ENCODE measurements around the gene CELSR1.

Gene CELSR1

DNA sequence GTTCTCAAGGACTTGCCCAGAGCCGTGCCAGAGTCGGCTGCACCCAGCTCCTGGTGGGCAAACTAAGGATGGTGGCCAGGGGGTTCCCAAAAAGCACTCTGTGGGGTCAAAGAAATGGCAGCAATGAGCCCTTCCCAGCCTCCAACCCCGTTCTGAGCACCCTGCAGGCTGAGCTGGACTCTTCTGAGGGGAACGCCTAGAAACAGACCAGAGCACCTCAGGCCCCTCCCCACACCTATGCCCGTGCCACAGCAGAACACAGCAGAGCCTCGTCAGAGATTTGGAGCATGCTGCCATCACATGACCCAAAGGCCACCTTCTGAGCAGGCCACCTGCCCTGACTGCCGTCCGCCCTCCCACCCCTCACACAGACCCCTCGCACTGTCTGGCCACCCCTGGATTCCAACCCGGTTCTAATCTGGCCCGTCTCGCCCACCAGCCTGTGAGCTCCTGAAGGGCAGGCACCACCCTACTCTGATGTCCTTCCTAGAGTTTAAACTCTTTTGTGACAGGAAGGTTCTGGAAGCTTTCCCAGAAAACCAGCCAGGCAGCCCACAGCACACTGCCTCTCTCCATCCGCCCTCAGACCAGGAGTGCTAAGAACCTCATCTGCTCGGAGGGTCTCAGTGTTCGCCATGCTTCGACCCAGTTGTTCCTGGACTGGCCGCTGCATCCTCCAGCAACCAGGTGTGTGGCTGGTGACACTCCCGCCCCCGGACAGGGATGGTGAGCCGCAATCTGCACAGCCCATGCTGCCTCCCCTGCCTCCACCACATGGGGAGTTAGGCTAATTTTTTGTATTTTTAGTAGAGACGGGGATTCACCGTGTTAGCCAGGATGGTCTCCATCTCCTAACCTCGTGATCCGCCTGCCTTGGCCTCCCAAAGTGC, 97.6 kb downstream of the CELSR1 start:
- DNase-seq: no peak

DNA sequence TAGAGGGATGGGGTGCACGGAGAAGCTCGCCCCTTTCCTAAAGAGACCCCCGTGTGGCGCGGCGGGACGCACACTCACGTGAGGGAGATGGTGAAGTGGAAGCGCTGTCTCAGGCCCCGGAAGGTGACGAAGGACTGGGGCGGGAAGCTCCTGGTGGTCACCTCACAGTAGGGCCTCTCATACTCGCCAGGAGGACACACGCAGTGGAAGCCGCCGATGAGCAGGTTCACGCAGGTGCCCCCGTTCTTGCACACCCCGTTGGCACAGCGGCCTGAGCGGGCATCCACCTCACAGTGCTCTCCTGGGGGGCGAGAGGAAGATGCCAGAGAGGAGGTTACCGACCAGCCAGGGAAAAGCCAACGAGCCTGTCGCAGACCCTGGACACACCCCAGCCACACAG, 98.3 kb downstream of the CELSR1 start:
- DNase-seq: no peak

DNA sequence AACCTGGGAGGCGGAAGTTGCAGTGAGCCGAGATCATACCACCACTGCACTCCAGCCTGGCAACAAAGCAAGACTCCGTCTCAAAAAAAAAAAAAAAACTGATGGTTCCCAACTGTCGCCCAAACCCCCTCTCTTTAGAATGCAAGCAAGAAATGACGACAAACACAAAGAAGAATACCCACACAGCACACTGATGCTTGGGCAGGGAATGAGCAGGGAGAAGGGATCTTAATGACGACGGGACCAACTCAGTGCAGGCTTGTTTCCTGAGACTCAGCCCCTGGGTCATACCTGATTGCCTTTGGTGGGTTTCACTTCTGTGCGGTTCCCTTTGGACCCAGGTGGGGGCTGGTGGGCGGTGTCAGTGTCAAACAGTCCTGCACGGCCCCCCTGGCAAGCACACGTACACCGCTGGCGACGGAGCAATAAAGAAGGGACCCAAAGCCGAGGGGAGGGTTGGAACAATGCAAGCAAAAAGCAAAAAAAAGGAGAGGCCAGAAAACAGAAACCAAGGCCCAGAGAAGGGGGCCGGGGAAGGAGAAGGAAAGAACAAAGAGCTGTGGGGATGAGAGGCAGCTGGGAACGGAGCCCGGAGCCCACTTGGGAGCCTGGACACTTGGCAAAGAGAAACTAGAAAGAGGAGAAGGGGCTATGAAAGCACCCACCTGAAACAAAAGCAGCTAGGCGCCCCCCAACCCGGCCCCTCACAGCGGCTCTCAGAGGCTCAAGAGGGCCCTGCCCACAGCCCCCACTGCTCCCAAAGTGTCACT, 99.6 kb downstream of the CELSR1 start:
- no peak for DNase-seq

DNA sequence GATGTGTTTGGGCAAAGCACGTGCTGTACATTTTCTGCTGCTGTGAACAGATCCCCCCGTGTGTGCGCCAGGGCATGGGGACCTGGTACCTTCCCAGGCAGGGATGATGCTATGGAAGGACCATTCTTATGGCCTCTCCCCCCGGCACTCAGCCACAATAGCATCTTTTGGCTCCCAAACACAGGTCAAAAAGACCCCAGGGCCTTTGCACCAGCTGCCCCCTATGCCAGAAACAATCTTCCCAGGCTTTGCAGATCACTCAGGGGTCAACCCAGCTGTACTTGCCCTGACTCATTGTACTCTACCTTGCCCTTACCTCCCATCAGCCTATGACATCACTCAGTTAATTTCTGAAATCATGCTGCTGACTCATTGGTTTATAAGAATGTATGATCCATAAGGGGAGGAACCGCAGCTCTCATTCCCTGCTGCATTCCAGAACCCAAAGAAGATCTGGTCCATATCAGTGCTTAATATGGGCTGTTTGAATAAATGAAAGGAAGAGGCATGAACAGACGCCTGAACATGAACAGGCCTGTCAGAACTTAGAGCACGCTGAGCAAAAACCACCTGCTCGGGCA, 100.7 kb downstream of the CELSR1 start:
- no peak for DNase-seq

DNA sequence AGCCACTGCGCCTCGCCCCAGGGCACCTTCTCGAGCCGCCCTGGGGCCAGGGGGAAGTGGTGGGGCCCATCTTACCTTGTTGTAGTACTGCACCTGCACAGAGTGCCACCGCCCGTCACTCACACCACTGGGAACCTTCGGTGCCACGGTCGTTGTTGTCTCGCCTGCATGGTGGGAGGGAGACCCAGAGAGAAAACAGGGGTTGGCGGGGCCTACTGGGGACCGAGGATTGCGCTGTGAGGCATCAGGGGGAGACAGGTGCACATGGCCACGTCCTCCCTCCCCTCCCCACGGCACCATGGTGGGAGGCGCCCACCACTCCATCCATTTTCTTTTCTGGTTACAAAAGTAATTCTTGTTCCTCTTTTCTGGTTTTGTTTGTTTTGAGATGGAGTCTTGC, 104.1 kb downstream of the CELSR1 start:
- no peak for DNase-seq

DNA sequence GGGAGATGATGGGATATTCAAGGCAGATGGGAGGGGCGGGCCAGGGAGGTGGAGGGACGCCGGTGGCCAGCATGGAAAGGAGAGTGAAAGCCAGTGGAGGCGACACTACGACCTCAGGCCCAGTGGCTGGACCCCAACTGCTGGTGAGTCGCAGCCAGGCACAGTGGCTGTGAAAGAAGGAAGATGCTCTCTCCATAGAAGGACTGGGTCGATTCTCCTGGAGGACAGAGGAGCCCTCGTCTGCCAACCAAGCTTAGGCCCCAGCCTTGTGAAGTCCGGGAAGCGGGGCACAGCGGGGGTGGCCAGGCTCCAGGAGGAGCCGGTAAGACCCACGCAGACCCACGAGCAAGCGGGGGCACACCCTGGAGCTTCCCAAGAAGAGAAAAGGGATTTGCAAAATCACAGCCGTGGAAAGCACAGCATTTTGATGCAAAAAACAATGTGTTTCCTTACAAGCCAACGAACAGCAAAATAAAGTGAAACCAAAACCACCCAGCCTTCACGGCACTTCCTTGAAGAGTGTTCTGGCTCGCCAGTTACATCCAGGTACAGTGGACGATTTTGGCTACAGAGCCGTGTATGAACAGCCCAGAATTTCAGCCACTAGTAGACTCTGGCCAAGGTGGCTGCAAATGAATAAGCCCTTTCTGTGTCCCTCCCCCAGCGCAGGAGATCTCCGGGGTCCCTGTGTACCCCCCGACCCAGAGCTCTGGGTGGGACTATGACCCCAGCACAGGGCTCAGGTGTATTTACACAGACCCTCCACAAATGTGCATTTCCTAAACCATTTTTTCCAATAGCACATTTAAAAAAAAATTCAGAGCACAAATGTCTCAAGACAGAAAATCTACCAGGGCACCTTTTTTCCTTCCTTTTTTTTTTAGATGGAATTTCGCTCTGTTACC, 105.0 kb downstream of the CELSR1 start:
- peak; percentile 52 for DNase-seq

DNA sequence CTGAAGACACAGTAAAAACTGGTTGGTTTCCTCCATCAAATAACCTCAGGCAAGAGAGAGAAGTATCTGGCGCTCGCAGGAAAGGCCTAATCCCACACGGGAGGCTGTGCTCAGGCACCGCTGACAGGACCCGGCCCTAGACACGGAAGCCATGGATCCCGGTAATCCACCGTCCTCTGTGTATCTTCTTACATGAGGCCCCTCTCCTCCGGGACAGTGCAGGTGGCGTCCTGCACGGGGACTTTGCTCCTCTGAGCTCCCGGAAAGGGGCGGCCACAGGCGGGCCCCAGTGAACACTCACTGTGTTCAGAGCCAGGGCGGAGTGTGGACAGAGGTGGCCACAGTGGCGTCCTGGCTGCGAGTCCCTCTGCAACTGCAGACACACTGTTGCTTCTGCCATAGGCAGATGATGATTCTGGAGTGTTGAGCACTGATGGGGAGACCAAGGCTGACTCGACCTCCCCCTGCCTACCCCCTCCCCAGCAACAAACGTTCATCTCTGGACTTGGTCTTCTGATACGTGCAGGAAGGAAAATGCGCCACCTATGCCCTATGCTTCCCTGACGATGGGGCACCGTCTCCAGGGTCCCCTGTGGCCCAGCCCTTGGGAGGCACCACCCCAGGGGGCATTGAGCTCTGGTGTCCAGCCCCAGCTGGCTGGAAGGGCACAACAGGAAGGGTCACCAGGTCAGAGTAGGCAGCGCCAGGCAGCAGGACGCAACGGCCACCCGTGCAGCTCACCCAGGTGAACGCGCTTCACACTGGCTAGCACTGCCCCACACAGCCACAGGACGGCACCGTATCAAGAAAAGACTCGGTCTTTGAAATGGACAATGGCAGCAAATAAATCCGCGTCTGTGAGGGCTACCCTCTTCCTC, 106.2 kb downstream of the CELSR1 start:
- DNase-seq: no peak

DNA sequence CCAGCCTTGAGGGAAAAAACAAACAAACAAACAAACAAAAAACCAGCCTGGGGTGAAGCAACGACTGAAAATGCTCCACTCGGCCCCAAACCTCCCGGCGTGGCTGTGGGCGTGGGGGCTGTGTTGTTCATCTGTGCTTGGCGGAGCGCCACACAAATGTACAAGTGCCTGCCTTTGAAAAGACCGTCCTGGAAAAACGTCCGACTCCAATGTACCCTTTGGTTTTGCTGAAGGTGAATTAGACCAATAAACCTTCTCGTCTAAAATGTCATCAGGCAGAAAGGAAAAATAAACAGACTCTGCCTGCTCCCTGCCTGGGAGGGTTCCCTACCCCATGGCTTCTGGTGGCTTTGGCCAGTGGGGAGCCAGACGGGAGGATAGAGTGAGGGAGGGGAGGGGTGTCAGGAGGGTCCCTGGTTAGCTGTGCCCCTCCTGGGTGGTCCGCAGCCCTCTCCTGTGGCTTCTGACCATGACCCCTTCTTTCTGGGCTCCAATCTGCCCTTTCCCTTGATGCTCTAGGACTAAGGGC, 108.0 kb downstream of the CELSR1 start:
- DNase-seq: no peak

DNA sequence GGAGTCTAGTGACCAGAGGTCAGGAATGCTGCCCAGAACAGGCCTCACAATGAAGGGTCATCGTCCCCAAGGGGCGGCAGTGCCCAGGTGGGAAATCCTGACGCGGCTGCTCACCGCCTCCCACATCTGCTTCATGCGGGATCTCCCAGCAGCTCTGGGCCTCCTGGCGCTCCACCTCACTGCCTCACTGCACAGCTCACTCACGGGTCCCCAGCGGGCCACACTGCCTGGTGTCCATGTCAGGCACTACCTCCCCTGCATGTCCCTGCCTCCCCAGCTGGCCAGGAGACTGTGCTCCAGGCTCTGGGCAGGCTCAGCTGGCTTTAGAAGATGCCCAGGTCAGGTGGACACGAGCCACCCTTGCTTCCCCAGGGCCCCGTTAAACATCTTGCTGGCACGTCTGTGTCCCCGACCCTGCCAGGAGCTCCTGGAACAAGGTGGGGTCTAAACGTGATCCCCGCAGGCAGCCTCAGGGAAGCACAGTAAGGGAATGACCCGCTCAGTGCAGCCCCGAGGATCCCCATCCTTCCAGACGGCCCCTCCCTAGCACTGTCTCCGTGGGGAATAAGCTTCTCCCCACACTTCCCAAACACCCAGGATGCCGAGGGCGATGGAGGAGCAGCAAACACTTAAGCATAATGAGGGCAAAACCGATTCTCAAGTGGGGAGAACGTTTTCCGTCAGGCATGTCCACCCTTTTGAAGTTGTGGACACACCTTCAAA, 108.7 kb downstream of the CELSR1 start:
- no peak for DNase-seq

DNA sequence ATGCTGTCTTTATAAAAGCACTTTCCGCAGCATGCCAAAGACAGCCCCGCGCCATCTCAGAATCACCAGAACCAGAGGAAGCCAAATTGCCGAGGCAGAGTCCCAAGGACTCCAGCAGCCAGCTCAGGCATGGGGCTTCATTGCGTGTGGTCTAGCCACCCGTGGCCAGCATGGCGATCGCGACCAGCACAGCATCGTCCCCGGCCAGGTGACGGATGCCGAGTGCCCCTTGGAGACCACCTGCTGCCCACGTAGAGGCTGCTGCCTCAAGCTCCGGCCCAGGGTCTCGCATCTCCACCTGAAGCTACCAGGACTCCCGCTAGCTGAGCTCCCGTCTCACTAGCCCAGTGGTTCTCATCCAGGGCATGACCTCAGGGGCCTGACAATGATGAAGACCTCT, 109.2 kb downstream of the CELSR1 start:
- no peak for DNase-seq

DNA sequence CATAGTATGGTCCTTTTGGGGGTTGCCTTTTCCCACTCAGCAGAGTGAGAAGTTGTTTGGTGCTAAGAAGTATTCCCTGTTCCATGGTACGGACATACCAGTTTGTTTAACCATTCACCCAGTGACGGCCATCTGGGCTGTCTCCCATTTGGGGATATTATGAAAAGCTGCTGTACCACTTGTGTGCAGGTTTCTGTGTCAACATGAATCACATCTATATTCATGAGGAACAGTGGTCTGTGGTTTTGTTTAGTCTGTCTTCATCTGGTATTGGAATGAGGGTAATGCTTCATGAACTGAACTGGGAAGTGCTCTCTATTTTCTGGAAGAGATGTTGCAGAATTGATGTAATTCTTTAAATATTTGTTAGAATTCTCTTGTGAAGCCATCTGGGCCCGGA, 112.4 kb downstream of the CELSR1 start:
- DNase-seq: no peak

DNA sequence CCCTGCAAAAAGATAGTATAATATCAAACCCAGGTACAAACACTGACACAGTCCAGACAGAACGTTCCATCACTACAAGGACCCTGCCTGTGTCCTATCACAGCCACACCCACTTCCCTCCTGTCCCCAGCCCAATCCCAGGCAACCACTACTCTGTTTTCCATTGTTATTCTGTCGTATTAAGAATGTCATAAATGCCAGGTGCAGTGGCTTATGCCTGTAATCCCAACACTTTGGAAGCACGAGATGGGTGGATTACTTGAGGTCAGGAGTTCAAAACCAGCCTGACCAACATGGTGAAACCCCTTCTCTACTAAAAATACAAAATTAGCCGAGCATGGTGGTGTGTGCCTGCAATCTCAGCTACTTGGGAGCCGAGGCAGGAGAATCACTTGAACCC, 112.9 kb downstream of the CELSR1 start:
- DNase-seq: no peak

DNA sequence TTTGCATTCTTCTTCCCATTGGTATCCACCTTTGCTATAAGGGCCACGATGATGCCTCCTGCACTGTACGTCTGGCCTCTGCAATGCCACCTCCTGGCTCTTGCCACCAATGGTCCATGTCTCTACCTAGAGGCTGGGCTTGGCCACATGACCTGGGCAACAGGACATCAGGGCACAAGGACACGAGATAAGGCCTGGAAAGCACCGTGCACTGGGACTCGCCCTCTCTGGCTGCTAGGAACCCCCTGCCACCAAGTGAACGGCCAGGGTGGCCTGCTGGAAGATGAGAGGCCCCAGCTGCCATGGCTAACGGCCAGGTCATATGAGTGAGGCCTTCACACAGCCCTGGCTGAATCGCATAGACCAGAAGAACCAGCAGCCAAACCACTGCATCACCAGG, 114.5 kb downstream of the CELSR1 start:
- no peak for DNase-seq

DNA sequence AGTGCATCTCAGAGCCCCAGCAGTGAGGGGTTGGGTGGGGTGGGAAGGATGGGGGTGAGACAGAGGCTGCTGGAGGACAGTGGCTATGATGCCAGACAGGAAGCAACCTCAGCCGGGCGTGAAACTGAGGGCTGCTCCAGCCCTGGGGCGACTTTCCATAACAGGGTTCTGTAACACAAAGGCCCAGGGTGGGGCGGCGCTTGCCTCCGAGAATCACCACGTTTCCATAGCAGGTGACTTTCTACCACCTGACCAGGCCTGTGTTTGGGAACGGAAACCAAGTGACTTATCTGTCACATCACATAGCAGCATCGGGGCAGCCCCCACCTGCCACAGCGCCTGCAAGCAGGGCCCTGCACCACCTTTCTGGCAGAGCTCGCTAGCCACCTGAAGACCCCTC, 116.2 kb downstream of the CELSR1 start:
- peak; percentile 33 for DNase-seq

DNA sequence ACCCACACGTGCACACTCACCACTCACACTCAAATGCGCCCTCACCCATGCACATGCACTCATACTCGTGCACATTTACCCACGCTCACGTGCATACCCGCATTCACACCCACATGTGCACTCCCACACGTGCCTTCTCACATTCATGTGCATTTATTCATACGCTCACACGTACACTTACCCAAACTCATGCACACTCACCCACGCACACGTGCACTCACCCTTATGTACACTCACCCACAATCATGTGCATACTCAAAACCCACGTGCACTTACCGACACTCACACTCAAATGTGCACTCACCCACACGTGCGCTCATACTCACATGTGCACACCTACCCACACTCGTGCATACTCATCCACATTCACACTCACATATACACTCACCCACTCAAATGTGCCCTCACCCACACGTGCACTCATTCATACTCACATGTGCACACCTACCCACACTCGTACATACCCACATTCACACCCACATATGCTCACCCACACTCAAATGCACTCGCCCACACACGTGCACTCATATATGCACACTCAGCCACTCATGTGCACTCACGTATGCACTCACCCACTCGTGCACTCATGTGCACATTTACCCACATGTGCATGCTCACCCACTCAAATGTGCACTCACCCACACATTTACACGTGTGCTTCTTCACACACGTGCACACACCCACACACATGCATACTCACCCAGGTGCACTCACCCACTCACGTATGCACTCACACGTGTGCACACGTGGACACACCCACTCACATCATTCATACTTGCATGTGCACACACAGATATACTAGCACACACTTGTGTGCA, 117.5 kb downstream of the CELSR1 start:
- no peak for DNase-seq

DNA sequence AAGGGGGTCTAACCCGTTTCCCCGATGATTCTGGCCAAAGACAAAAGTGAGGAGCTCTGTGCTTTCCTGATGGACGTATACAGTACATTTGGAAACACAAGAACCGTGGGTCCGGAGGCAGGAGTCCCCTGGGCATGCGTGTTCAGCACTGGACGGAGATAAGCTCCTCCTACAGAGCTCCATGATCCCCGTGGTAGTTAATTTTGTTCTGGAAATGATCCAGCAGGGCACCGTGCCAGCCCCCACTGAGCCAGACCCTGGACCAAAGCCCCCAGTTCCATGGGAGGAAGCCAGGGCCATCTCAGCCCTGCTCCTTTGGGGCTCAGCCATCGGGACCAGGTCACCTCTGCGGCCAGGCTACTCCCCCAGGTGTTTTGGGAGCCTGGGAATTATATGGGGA, 118.6 kb downstream of the CELSR1 start:
- DNase-seq: no peak

DNA sequence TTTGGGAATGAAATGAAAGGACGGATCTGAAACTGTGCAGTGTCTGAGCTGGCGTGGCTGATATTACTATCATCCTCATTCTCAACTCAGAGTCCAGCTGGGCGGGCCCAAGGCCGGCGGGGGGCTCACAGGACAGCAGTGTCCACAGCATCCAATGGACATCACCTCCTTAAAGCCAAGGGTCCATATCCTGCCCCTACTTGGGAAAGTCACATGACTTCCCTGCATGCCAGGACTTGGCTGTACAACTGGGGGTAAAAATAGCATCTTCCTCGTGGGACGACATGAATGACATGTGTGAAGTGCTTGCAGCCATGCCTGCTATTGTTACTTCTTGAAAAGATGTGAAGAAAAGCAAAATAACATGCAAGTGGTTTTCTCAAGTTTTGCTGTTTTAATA, 119.7 kb downstream of the CELSR1 start:
- no peak for DNase-seq

DNA sequence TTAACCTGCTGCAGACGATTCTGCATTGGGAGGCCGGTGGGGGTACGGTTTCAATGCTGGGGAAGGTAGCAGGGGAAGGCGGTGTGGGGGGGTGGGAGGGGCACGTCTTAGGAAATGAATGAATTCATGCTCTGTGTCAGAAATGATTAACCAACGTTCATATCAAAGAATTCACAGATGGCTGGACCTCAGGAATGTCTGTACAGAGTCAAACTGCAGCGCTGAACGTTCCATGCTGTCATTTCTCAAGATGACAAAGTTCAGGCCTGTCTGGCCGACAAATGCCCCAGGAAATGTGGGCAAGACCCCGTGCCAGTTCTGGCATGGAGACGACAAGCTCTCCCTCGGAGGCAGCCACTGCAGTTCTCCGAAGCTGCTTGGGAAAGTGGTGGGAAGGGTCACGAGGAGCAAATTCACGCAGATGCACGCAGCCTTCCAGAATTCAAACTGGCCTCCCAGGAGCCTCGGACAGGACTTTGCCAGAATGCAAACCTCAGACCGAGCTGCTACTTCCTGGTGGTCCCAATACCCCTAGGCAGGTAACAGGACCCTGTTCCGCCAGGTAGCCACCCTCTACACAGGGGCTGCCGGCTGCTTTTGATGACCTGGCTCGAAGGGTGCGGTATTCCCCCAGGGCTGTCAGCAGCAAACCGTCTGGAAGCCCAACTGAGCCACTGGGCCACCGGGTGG, 120.4 kb downstream of the CELSR1 start:
- no peak for DNase-seq

DNA sequence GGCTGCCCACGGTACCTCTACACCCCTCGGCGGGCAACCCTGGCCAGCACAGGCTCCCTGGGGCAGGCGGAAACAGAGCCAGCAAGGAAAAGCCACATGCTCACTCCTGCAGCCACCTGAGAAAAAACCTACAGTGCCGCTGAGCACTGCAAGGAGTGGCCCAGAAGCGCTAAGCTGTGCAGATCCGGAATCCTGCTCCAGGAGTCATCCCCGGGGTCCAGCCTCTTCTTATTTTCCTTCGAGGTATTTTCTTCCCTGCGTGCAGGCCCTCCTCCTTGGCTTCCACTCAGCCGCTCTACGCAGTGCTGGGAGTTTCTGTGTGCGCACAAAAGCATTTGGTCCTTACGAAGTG, 120.9 kb downstream of the CELSR1 start:
- DNase-seq: no peak

Measured in CD4-positive, alpha-beta T cell treated with Interleukin-12 subunit alpha and Interleukin-12 subunit beta, for 1 hour (primary cell).